Spinal cord (tissue), 10 donors: Measurements from ENCODE around the gene SMCO3. TPM values are rescaled to one million over a fixed set of nuclear protein-coding genes. Genes with fewer than 3 reads are reported as not detected.
A peak's percentile ranks its signal among the peaks of the same experiment; 100 is the strongest.

ENCODE experiments used
- DNase-seq, 6 donors: peaks; one replicate each; pipeline versions ENCODE4 v3.0.0 to v3.0.0-alpha.2; 2013 to 2015; ENCODE audit warnings: low spot score in 6 of 6, low read depth in 4 of 6
- H3K27ac ChIP-seq: one replicate; pipeline ENCODE4 v1.5.1; 2013; ENCODE audit warnings: low read depth, low read length, control low read depth
- H3K27me3 ChIP-seq: one replicate; pipeline ENCODE4 v1.6.1; 2013; ENCODE audit warnings: low read length; ENCODE audit not compliant: control insufficient read depth, insufficient read depth
- H3K36me3 ChIP-seq: one replicate; pipeline ENCODE4 v1.6.1; 2013; ENCODE audit warnings: low read length; ENCODE audit not compliant: control insufficient read depth, insufficient read depth
- H3K4me1 ChIP-seq: one replicate; pipeline ENCODE4 v1.6.1; 2013; ENCODE audit warnings: low read length; ENCODE audit not compliant: control insufficient read depth, insufficient read depth
- H3K4me3 ChIP-seq: one replicate; pipeline ENCODE4 v1.5.1; 2013; ENCODE audit warnings: low read depth, low read length, control low read depth
- H3K9me3 ChIP-seq: one replicate; pipeline ENCODE4 v1.6.1; 2013; ENCODE audit warnings: low read length; ENCODE audit not compliant: control insufficient read depth, insufficient read depth
- WGBS: methylation state at CpG from one replicate; pipeline ENCODE4 v1.1.5; 2013; ENCODE audit warnings: missing lambda C conversion rate; ENCODE audit not compliant: insufficient coverage; 5-methylcytosine and 5-hydroxymethylcytosine counted together
- polyA plus RNA-seq, 2 donors: library from polyadenylated mRNA; unstranded; fragments of 120-200 nt; gene quantifications; one replicate each; pipeline ENCODE4 v1.2.1, GENCODE V29; 2013; ENCODE audit not compliant: insufficient read length in 2 of 2
- total RNA-seq, 2 donors: library from RNA; depleted of rRNA in 1 of 2; stranded (reverse); fragments of 120-200 nt in 1 of 2; fragments of >200 nt in 1 of 2; gene quantifications; one replicate each; pipeline versions ENCODE4 v1.2.3 to v1.2.4, GENCODE V29; 2013 to 2014
- donor health status: healthy.

SMCO3 gene
- total and polyA plus RNA-seq, 4 donors: 0.44 to 7.4 (median 3.1) TPM

DNA sequence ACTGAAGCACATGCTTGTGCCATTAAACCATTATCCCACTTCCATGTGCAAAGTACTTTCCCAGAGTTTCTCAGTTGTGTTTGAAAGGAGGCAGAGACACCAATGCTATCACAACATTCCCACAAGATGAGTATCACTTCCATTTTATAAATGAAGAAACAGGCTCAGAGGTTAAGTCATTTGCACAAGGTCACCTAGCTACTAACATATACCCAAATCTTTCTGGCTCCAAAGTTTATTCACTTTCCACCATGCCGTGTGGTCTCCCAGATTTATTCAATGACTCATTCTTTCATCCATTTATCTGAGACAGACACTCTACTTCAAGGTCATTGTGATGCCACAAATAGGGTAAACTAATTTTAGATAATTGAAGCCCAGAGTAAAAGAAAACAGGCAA is 20.0 kb upstream of the SMCO3 start:
- WGBS: no CpG with 5 or more reads among the region's 1 CpG
- Histone ChIP-seq H3K36me3 (no peaks in the 10 kb centered on the region), H3K9me3 (no peaks in the 10 kb centered on the region), H3K4me3 (no peak overlapping the region), H3K27ac (peak overlapping the region; percentile 41), H3K4me1 (no peaks in the 10 kb centered on the region), H3K27me3 (no peaks in the 10 kb centered on the region)
- DNase-seq: no peak

DNA sequence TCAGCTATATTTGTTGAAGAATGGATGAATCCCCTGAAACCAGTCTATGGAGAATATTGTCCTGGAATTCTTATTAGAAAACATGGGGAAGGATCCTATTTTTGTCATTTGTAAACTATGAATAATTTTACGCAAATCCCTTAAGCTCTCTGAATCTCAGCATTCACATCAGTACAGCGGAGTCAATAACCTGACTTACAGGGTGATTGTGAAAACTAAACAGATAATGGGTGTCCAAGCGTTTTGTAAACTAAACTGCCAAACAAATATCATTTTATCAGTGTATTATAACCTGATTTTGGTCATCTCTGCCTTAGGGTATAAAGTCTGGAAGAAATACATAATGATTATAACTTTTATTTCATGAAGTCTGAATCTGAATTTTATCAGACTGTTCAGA is 19.4 kb upstream of the SMCO3 start:
- 100% methylated on average over 1 of the region's 3 CpGs for WGBS

DNA sequence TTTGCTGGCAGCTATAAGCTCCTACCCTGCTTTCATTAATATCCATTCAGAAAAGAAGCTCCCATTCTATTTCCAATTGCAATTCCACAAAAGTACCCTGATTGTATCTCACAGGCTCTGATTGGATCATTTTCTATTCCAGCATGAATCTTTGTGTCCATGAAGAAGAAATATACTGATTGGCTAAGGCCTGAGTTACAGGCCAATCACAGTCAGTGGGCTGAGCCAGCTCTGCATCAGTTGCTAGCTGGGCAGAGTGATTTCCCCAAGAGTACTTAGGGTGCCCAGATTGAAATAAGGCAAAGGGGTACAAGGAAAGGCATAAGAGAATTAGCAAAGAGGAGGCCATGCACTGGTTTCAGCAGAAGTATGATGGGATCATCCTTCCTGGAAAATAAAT is 14.9 kb upstream of the SMCO3 start:
- Histone ChIP-seq H3K27ac (no peak overlapping the region), H3K4me1 (no peaks in the 10 kb centered on the region), H3K9me3 (peaks cover 1% of the 10 kb centered on the region), H3K27me3 (no peaks in the 10 kb centered on the region), H3K4me3 (no peak overlapping the region), H3K36me3 (no peaks in the 10 kb centered on the region)
- DNase-seq: no peak

More for the DNA sequence above, 19.4 kb upstream of the SMCO3 start:
- H3K27ac ChIP-seq: peak overlapping the region; percentile 41
- H3K36me3 ChIP-seq: no peaks in the 10 kb centered on the region
- no peaks in the 10 kb centered on the region for H3K4me1 ChIP-seq
- DNase-seq: no peak
- no peaks in the 10 kb centered on the region for H3K27me3 ChIP-seq
- no peak overlapping the region for H3K4me3 ChIP-seq
- no peaks in the 10 kb centered on the region for H3K9me3 ChIP-seq

DNA sequence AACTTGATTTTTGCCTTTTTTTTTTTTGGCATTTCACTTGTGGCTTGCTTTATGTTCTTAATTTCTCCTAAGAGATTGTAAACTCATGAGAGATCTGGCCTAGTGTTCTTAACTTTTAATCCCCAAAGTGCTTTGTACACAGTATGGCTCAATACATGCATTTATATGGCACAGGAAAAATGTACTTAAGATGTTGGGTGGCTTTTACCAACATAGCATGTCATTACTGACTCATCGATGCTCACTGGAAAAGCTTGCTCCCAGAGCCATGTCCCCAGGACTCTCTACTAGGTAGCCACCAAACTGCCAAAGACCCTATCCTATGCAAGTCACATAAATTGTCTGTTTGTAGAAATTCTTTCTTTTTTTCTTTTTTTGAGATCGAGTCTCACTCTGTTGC is 13.1 kb upstream of the SMCO3 start:
- DNase-seq: no peak
- no peaks in the 10 kb centered on the region for H3K27me3 ChIP-seq
- no peak overlapping the region for H3K27ac ChIP-seq
- no peaks in the 10 kb centered on the region for H3K36me3 ChIP-seq
- H3K4me3 ChIP-seq: no peak overlapping the region
- H3K4me1 ChIP-seq: no peaks in the 10 kb centered on the region
- 71% methylated on average over 1 of the region's 2 CpGs for WGBS
- peaks cover 1% of the 10 kb centered on the region for H3K9me3 ChIP-seq

DNA sequence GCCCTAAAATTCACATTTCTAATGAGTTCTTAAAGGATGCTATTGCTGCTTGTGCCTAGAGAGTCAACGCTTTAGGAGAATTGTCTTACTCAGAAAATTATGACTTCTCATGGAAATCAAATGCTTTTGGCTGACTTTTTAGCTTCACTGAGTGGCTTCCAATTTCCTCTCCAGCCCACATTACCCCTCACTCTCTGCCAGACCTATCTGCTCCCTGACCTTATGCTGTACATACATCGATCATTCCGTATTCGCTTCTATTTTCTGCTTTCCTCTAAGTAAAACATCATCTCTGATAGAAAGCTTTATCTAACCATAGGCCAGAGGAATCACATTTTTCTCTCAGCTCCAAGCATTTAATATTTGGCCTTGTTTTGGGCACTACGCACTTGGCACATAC is 12.5 kb upstream of the SMCO3 start:
- H3K27me3 ChIP-seq: no peaks in the 10 kb centered on the region
- DNase-seq: no peak
- H3K27ac ChIP-seq: no peak overlapping the region
- no peak overlapping the region for H3K4me3 ChIP-seq
- WGBS: 96% methylated on average over 4 of the region's 5 CpGs
- H3K4me1 ChIP-seq: no peaks in the 10 kb centered on the region
- no peaks in the 10 kb centered on the region for H3K36me3 ChIP-seq
- H3K9me3 ChIP-seq: peaks cover 1% of the 10 kb centered on the region

DNA sequence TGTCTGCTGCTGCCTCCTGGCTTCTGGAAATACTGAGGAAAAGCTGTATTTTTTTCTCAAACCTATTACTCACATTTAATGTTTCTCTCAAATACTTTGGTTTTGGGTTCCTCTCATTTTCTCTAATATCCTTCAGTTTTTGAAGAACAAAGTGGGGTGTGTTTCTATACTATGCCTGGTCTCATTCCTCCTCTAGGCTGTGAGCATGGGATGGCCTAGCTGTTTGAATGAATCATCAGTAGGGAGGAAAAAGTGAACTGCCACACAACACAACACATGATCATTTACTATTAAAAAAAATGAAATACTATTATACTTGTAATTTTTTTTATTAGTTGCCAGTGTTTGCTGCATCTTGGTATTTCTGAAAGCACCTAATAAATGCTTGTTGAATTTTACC is 11.3 kb upstream of the SMCO3 start:
- no peaks in the 10 kb centered on the region for H3K4me1 ChIP-seq
- peaks cover 1% of the 10 kb centered on the region for H3K9me3 ChIP-seq
- no peak overlapping the region for H3K4me3 ChIP-seq
- H3K36me3 ChIP-seq: no peaks in the 10 kb centered on the region
- H3K27ac ChIP-seq: no peak overlapping the region
- no peak for DNase-seq
- H3K27me3 ChIP-seq: no peaks in the 10 kb centered on the region

DNA sequence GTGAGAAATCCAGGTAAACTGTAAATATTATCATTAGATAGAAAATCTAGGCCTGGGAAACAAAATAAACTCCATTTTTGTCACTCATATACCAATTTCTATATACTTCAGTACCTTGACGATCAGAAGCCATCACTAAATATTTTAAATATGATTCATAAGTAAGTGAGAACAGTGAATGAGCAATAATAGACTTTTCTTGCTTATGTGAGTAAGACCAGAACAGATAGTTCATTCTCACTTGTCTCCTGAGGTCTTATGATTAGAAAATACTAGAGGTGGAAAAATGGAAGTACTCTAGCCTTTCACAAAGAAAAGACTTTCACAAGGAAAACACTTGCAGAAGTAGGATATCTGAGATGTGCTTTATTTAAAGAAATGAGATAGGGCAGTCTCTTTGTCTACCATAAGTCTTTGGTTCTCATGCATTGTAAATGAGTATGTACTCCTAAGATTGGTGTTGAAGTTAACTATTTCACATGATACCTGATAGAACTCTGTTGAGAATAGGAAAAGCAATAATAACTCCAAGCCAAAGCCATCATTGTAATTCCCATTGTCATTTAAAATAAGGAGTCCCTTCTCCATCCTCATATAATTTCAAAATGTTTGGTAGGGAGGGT is 10.1 kb upstream of the SMCO3 start:
- H3K9me3 ChIP-seq: peaks cover 1% of the 10 kb centered on the region
- H3K36me3 ChIP-seq: no peaks in the 10 kb centered on the region
- H3K4me1 ChIP-seq: no peaks in the 10 kb centered on the region
- WGBS: no CpG with 5 or more reads among the region's 1 CpG
- no peak for DNase-seq
- H3K27me3 ChIP-seq: no peaks in the 10 kb centered on the region
- no peak overlapping the region for H3K4me3 ChIP-seq
- no peak overlapping the region for H3K27ac ChIP-seq

DNA sequence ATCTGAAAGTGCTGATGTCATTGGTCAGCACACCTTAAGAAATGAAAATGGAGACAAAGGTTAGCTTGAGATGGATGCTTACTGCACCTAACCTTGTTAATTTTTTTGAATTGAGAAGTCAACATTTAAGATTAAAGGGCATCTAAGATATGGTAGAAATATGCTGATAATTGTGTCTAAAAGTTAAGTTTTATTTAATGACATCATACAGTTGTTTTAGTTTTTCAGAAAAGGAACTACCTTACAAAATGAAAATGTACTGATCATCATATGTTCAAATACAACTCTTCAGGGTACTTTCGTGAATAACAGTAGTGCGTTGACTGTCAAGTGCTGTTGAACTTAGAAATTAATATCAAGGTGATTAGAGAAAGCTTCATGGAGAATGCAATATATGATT is 2.5 kb downstream of the SMCO3 start:
- Histone ChIP-seq H3K9me3 (no peaks in the 10 kb centered on the region), H3K27ac (no peak overlapping the region), H3K4me1 (no peaks in the 10 kb centered on the region), H3K36me3 (no peaks in the 10 kb centered on the region), H3K4me3 (no peak overlapping the region), H3K27me3 (no peaks in the 10 kb centered on the region)
- DNase-seq: no peak
- no CpG with 5 or more reads among the region's 2 CpGs for WGBS

DNA sequence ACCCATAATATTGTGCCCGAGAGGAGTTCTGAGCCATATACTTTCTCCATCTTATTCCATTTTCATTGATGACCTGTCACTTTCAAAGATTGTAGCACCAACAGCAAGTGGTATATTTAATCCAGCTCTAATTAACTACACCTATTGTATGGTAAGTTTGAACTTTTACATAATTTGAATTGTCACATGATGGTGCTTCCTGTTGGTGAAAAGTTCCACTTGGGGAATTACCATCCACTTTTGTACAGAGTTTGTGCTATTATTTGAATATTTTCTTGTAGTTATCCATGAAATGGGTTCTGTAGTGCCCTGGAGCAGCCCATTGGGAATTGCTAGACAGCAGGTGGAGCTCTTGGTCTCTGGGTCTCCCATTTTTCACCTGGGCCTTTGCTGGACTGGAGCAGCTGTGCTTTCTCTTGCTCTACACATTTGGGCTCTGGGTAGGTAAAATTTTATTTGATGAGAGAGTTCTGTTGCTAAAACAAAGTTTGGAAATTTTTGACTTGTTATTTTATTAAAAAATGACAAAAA is 3.0 kb downstream of the SMCO3 start:
- no peaks in the 10 kb centered on the region for H3K36me3 ChIP-seq
- no peaks in the 10 kb centered on the region for H3K9me3 ChIP-seq
- H3K4me1 ChIP-seq: no peaks in the 10 kb centered on the region
- DNase-seq: no peak
- H3K4me3 ChIP-seq: no peak overlapping the region
- no peak overlapping the region for H3K27ac ChIP-seq
- WGBS: no CpG with 5 or more reads among the region's 1 CpG
- H3K27me3 ChIP-seq: no peaks in the 10 kb centered on the region

DNA sequence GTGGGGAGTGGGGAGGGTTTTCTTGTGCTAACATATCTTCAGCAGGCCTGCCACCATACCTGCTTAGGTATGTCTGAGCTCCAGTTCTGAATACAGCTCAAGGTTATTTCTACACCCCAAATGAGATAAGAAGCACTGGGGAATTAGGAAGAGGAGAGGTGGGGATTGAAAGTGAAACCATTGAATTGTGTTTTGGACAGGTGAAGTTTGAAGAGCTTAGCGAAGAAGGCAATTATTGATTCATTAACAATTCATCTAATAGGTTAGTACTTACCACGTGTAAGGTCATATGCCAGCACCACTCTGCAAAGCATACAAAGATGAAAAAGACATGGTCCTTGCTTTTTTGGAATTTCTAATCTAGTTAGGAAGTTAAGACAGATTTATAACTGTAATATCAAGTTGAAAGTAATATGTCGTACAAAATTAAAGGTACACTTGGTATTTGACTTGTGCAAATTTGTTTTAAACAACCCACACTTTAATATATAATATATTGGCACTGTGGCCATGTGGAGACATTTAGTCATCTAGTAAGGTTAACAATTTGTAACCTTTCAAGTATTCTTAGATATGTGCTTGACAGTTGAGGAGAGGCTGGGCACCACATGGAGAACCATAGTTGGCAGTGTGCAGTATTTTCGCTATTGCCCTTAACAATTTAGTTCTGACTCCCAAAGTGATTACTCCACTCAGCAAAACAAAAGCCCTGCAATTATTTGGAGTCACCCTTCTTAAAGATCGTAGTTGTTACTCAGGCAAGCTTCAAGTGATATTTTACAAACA is 3.6 kb downstream of the SMCO3 start:
- 90% methylated on average over 2 of the region's 5 CpGs for WGBS
- no peak overlapping the region for H3K27ac ChIP-seq
- no peaks in the 10 kb centered on the region for H3K4me1 ChIP-seq
- DNase-seq: no peak
- no peaks in the 10 kb centered on the region for H3K36me3 ChIP-seq
- no peaks in the 10 kb centered on the region for H3K27me3 ChIP-seq
- no peak overlapping the region for H3K4me3 ChIP-seq
- no peaks in the 10 kb centered on the region for H3K9me3 ChIP-seq
